H1 (cell line): ENCODE data around the gene LPP. TPM values are rescaled to one million over a fixed set of nuclear protein-coding genes. Genes with fewer than 3 reads are reported as not detected.

Experiments used
- CTCF ChIA-PET: fragments of 300-600 bp; sonication (Branson Sonifier 250); formaldehyde crosslinking; loops from one replicate; lab custom pipeline; 2021; ENCODE audit not compliant: partially characterized antibody; lab: Charles Lee
- POLR2A ChIA-PET: fragments of 300-600 bp; sonication (Branson Sonifier 250); formaldehyde crosslinking; loops from one replicate; lab custom pipeline; 2021; ENCODE audit warnings: inconsistent platforms; ENCODE audit not compliant: partially characterized antibody; lab: Charles Lee
- DNase-seq, 2 experiments: peaks; one replicate each; pipeline versions ENCODE4 v3.0.0 to v3.0.0-alpha.2; 2010 to 2022; ENCODE audit warnings: low spot score in 2 of 2, low read depth in 1 of 2, mixed read lengths in 1 of 2
- FAIRE-seq: peaks from 2 replicates; lab custom pipeline; 2011; peaks lifted over from hg19 to GRCh38; lab: Jason Lieb, UNC
- H2AFZ ChIP-seq: 2 replicates; pipeline ENCODE4 v1.8.1; 2012; ENCODE audit warnings: low read length, inconsistent platforms
- H2AK5ac ChIP-seq: 2 replicates; pipeline ENCODE4 v1.6.1; 2013; ENCODE audit warnings: low read depth, low read length
- H2BK120ac ChIP-seq: replicated peaks from 2 replicates; pipeline ENCODE3; 2013; ENCODE audit warnings: low read depth, low read length, inconsistent platforms
- H2BK12ac ChIP-seq: 2 replicates; pipeline ENCODE4 v1.6.1; 2013; ENCODE audit warnings: low read depth, low read length
- H2BK15ac ChIP-seq: 2 replicates; pipeline ENCODE4 v1.6.1; 2013; ENCODE audit warnings: low read length
- H2BK20ac ChIP-seq: 2 replicates; pipeline ENCODE4 v1.6.1; 2013; ENCODE audit warnings: low read length
- H2BK5ac ChIP-seq: 2 replicates; pipeline ENCODE4 v1.6.1; 2013; ENCODE audit warnings: low read depth, low read length
- H3K14ac ChIP-seq: 2 replicates; pipeline ENCODE4 v1.6.1; 2013; ENCODE audit warnings: inconsistent platforms; ENCODE audit not compliant: insufficient read length
- H3K18ac ChIP-seq: 2 replicates; pipeline ENCODE4 v1.6.1; 2013; ENCODE audit warnings: low read length; ENCODE audit errors: extremely low read depth
- H3K23ac ChIP-seq: 2 replicates; pipeline ENCODE4 v1.6.1; 2013; ENCODE audit warnings: inconsistent platforms; ENCODE audit not compliant: insufficient read length
- H3K23me2 ChIP-seq: 2 replicates; pipeline ENCODE4 v1.6.1; 2013; ENCODE audit warnings: low read depth, low read length
- H3K27ac ChIP-seq: 2 replicates; pipeline ENCODE4 v1.6.1; 2011; ENCODE audit warnings: low read depth, low read length, inconsistent platforms
- H3K27me3 ChIP-seq, 4 experiments: replicated peaks in 1 of 4; 1 replicate in 1 of 4; 2 replicates in 3 of 4; pipeline versions ENCODE4 v1.6.1 to v1.8.1; 2011 to 2013; ENCODE audit warnings: low read length in 3 of 4, mild to moderate bottlenecking in 3 of 4, inconsistent platforms in 2 of 4, mixed read lengths in 2 of 4, moderate library complexity in 1 of 4; ENCODE audit not compliant: control insufficient read depth in 3 of 4, insufficient read depth in 3 of 4; ENCODE audit errors: extremely low read depth in 1 of 4
- H3K36me3 ChIP-seq, 4 experiments: 2 replicates each; pipeline versions ENCODE4 v1.6.1 to v1.8.1; 2011 to 2013; ENCODE audit warnings: mild to moderate bottlenecking in 4 of 4, low read length in 3 of 4, moderate library complexity in 2 of 4, control low read depth in 1 of 4, inconsistent platforms in 1 of 4; ENCODE audit not compliant: insufficient read depth in 4 of 4, control insufficient read depth in 2 of 4
- H3K4ac ChIP-seq: replicated peaks from 2 replicates; pipeline ENCODE3; 2013; ENCODE audit warnings: low read length, low read depth, mixed read lengths, inconsistent platforms; ENCODE audit not compliant: insufficient read length
- H3K4me1 ChIP-seq, 4 experiments: replicated peaks in 1 of 4; 1 replicate in 1 of 4; 2 replicates in 3 of 4; pipeline versions ENCODE4 v1.6.1 to v1.8.1; 2011 to 2013; ENCODE audit warnings: low read length in 3 of 4, inconsistent platforms in 2 of 4, mixed read lengths in 1 of 4; ENCODE audit not compliant: insufficient read depth in 4 of 4, control insufficient read depth in 3 of 4
- H3K4me2 ChIP-seq, 2 experiments: 2 replicates each; pipeline versions ENCODE4 v1.6.1 to v1.8.1; 2011 to 2013; ENCODE audit warnings: low read depth in 2 of 2, low read length in 2 of 2, control low read depth in 1 of 2, inconsistent platforms in 1 of 2, mild to moderate bottlenecking in 1 of 2; ENCODE audit not compliant: insufficient read depth in 1 of 2
- H3K4me3 ChIP-seq, 4 experiments: fragments of 200-600, 300-600 bp in 1 of 4; sonication (generic), shearing (Covaris generic), sonication (Bioruptor Twin) in 1 of 4; 2 replicates each; pipeline versions ENCODE4 v1.5.1 to v1.8.1; 2011 to 2016; ENCODE audit warnings: low read length in 4 of 4, low read depth in 3 of 4, control low read depth in 2 of 4, inconsistent platforms in 2 of 4, mild to moderate bottlenecking in 2 of 4, mixed read lengths in 1 of 4, moderate library complexity in 1 of 4; ENCODE audit not compliant: insufficient read depth in 2 of 4; ENCODE audit errors: extremely low read depth in 1 of 4
- H3K56ac ChIP-seq: replicated peaks from 2 replicates; pipeline ENCODE3; 2013; ENCODE audit warnings: low read depth, mild to moderate bottlenecking, mixed read lengths, low read length, inconsistent platforms; ENCODE audit not compliant: insufficient read length
- H3K79me1 ChIP-seq: 2 replicates; pipeline ENCODE4 v1.6.1; 2013; ENCODE audit warnings: low read depth, low read length, control low read depth
- H3K79me2 ChIP-seq, 2 experiments: 2 replicates each; pipeline versions ENCODE4 v1.6.1 to v1.8.1; 2012 to 2013; ENCODE audit warnings: low read length in 2 of 2, mild to moderate bottlenecking in 2 of 2, inconsistent platforms in 1 of 2; ENCODE audit not compliant: insufficient read depth in 2 of 2, control insufficient read depth in 1 of 2
- H3K9ac ChIP-seq, 4 experiments: replicated peaks in 1 of 4; 1 replicate in 1 of 4; 2 replicates in 3 of 4; pipeline versions ENCODE4 v1.6.1 to v1.8.1; 2011 to 2013; ENCODE audit warnings: low read depth in 3 of 4, low read length in 3 of 4, control low read depth in 2 of 4, mild to moderate bottlenecking in 2 of 4, moderate library complexity in 2 of 4, inconsistent platforms in 1 of 4; ENCODE audit errors: extremely low read depth in 1 of 4
- H3K9me3 ChIP-seq, 2 experiments: 2 replicates each; pipeline versions ENCODE4 v1.6.1 to v1.8.1; 2012 to 2013; ENCODE audit warnings: mild to moderate bottlenecking in 2 of 2, moderate library complexity in 2 of 2, control low read depth in 1 of 2, inconsistent platforms in 1 of 2, low read depth in 1 of 2, low read length in 1 of 2, mixed read lengths in 1 of 2; ENCODE audit not compliant: insufficient read depth in 2 of 2
- H4K20me1 ChIP-seq, 2 experiments: replicated peaks in 1 of 2; 2 replicates each; pipeline versions ENCODE3 to v1.8.1; 2011 to 2013; ENCODE audit warnings: inconsistent platforms in 2 of 2, low read length in 2 of 2, mild to moderate bottlenecking in 1 of 2; ENCODE audit not compliant: insufficient read depth in 2 of 2, control insufficient read depth in 1 of 2
- H4K5ac ChIP-seq: 2 replicates; pipeline ENCODE4 v1.6.1; 2013; ENCODE audit warnings: low read length, low read depth, mixed read lengths, inconsistent platforms; ENCODE audit not compliant: insufficient read length
- H4K8ac ChIP-seq: 2 replicates; pipeline ENCODE4 v1.8.0; 2013; ENCODE audit warnings: mild to moderate bottlenecking, moderate library complexity, low read length, inconsistent platforms; ENCODE audit not compliant: insufficient read depth; ENCODE audit errors: extremely low read depth
- H4K91ac ChIP-seq: replicated peaks from 2 replicates; pipeline ENCODE3; 2013; ENCODE audit warnings: low read length, mixed read lengths, inconsistent platforms; ENCODE audit not compliant: insufficient read length
- CBX8 ChIP-seq: fragments of 300-800, 300-1000 bp; sonication (generic); IDR thresholded peaks from 2 replicates; pipeline ENCODE4 v1.7.1; 2016; ENCODE audit warnings: low read depth, low read length, borderline replicate concordance
- E2F6 ChIP-seq: IDR thresholded peaks from 2 replicates; pipeline ENCODE4 v1.6.1; 2012; ENCODE audit warnings: inconsistent platforms
- EZH2 ChIP-seq: fragments of 200-600 bp; sonication (generic); IDR thresholded peaks from 2 replicates; pipeline ENCODE4 v1.7.1; 2012; ENCODE audit warnings: low read depth, mild to moderate bottlenecking, moderate library complexity, low read length, inconsistent platforms; ENCODE audit not compliant: severe bottlenecking
- MAFK ChIP-seq: IDR thresholded peaks from 2 replicates; pipeline ENCODE4 v1.6.1; 2012; ENCODE audit warnings: low read depth, mild to moderate bottlenecking, improper control_type of control experiment, low read length
- RFX5 ChIP-seq: IDR thresholded peaks from 2 replicates; pipeline ENCODE4 v1.6.1; 2011; ENCODE audit warnings: low read depth, low read length, improper control_type of control experiment, borderline replicate concordance
- RXRA ChIP-seq: IDR thresholded peaks from 2 replicates; pipeline ENCODE4 v1.6.1; 2011; ENCODE audit warnings: low read depth, mild to moderate bottlenecking, low read length, moderate library complexity; ENCODE audit not compliant: insufficient read depth
- SP2 ChIP-seq: IDR thresholded peaks from 2 replicates; pipeline ENCODE4 v1.6.1; 2012; ENCODE audit warnings: mild to moderate bottlenecking, low read length, inconsistent platforms
- TCF12 ChIP-seq: IDR thresholded peaks from 2 replicates; pipeline ENCODE4 v1.6.1; 2011; ENCODE audit warnings: low read depth, mild to moderate bottlenecking, low read length
- WGBS, 2 experiments: shearing (Covaris generic) in 1 of 2; methylation state at CpG; one replicate each; pipeline versions ENCODE4 v1.1.6 to v1.1.7; 2013 to 2015; ENCODE audit warnings: low lambda C conversion rate in 2 of 2, mixed read lengths in 2 of 2, inconsistent platforms in 1 of 2, low coverage in 1 of 2, missing lambda C conversion rate in 1 of 2; ENCODE audit not compliant: insufficient replicate concordance in 2 of 2, insufficient coverage in 1 of 2, insufficient read length in 1 of 2; ENCODE audit errors: extremely low coverage in 1 of 2, missing lambda C conversion rate in 1 of 2; 5-methylcytosine and 5-hydroxymethylcytosine counted together
- polyA plus RNA-seq, 7 experiments: library from polyadenylated mRNA; depleted of rRNA in 3 of 7; stranded (reverse) in 5 of 7; unstranded in 2 of 7; fragments of >200 nt in 5 of 7; fragments of 200-250 nt in 2 of 7; gene quantifications; 1 replicate in 5 of 7; 2 replicates in 1 of 7; 4 replicates in 1 of 7; pipeline versions ENCODE4 v1.2.1 to v1.2.3, GENCODE V29; 2011 to 2013; ENCODE audit warnings: missing spikeins in 2 of 7, mixed read lengths in 2 of 7
- total RNA-seq: library from RNA; stranded (reverse); fragmentation: NEBNext Ultra II Directional; extraction: Animal tissue kit (Norgen Biotek cat#: 25700); gene quantifications from 2 replicates; pipeline ENCODE4 v1.2.1, GENCODE V29; 2021
- TF ChIP-seq, protein P1 (sequence below), 3 experiments: IDR thresholded peaks; 1 replicate in 2 of 3; 2 replicates in 1 of 3; pipeline versions ENCODE4 v1.5.1 to v1.6.1; 2011; ENCODE audit warnings: low read length in 3 of 3, mild to moderate bottlenecking in 3 of 3, inconsistent platforms in 2 of 3, low read depth in 1 of 3, moderate library complexity in 1 of 3; ENCODE audit not compliant: insufficient read depth in 1 of 3; ENCODE audit errors: control extremely low read depth in 1 of 3

The LPP gene
- total and polyA plus RNA-seq, 2 of the 8 experiments (the other 6 are each of a cell fraction or from before 2014, with no cell fraction given) = 10.0 to 53.3 TPM

DNA sequence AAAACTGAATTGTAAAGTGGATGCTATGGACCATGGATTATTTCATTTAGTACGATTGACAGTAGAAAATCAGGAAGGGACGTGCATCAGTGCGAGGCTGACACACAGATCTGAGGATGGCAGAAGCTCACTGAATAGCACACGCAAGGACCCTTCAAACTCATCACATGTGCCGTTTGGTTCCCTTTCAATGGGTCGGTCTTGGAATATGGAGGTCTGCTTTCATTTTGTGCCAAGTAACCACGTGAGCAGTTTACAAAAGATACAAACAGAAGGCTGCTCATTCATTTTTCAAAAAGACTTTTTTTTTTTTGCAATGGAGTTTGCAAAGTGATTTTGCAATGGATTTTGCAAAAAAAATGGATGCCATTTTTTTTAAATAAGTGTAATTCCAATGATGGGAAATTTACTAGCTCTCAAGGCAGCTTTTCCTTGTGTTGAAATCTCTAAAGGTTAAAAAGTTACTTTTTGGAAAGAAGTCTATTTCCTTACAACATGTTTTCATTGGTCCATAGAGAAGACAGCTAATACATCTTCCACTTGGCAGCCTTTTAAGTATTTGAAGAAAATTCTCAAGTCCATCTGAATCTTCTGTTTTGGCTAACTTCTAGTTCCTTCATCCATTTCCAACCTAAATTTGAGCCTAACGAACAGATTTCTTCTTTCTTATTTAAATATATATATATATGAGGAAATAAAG, 625.5 kb downstream of the LPP start:
- POLR2A ChIA-PET = no interaction called here
- no peak overlapping the region for H2BK120ac ChIP-seq
- no peak overlapping the region for H3K14ac ChIP-seq
- H4K91ac ChIP-seq = no peak overlapping the region
- H3K27ac ChIP-seq = no peak overlapping the region
- no peaks in the 10 kb centered on the region for H3K79me1 ChIP-seq
- peaks cover 0 to 3% (median 0%) of the 10 kb centered on the region in 4 experiments; a peak in 1 of 7 replicates for H3K4me1 ChIP-seq
- H3K9ac ChIP-seq = no peak overlapping the region
- no peaks in the 10 kb centered on the region for H4K20me1 ChIP-seq
- no peak overlapping the region for H3K56ac ChIP-seq
- no peak overlapping the region for H3K4me2 ChIP-seq
- no peak for DNase-seq
- H4K5ac ChIP-seq = no peak overlapping the region
- CTCF ChIA-PET = interaction anchor here (1.6 to 2.0 kb wide), 2 partner anchors 12 to 31 kb away, joined by 4 to 5 read pairs; no protein-coding TSS in a partner anchor
- no peak for TF ChIP-seq RFX5
- TF ChIP-seq RXRA = no peak
- no peak for TF ChIP-seq E2F6
- no peak for TF ChIP-seq TCF12
- no peak for TF ChIP-seq CBX8
- TF ChIP-seq, protein P1, sequence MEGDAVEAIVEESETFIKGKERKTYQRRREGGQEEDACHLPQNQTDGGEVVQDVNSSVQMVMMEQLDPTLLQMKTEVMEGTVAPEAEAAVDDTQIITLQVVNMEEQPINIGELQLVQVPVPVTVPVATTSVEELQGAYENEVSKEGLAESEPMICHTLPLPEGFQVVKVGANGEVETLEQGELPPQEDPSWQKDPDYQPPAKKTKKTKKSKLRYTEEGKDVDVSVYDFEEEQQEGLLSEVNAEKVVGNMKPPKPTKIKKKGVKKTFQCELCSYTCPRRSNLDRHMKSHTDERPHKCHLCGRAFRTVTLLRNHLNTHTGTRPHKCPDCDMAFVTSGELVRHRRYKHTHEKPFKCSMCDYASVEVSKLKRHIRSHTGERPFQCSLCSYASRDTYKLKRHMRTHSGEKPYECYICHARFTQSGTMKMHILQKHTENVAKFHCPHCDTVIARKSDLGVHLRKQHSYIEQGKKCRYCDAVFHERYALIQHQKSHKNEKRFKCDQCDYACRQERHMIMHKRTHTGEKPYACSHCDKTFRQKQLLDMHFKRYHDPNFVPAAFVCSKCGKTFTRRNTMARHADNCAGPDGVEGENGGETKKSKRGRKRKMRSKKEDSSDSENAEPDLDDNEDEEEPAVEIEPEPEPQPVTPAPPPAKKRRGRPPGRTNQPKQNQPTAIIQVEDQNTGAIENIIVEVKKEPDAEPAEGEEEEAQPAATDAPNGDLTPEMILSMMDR (IDR thresholded peaks at IDR 0.05; ENCODE audit: control extremely low read depth in 1 of 3, insufficient read depth in 1 of 3, low read depth in 1 of 3, low read length in 3 of 3) = no peak
- no peak for TF ChIP-seq SP2
- TF ChIP-seq EZH2 = no peak
- no peak for TF ChIP-seq MAFK
- H2BK15ac ChIP-seq = no peak overlapping the region
- no peak for FAIRE-seq
- H3K4ac ChIP-seq = no peak overlapping the region
- no peak overlapping the region for H3K18ac ChIP-seq
- no peak overlapping the region for H2AFZ ChIP-seq
- H4K8ac ChIP-seq = no peak overlapping the region
- H2AK5ac ChIP-seq = no peak overlapping the region
- no peak overlapping the region for H2BK12ac ChIP-seq
- no peaks in the 10 kb centered on the region for H3K23me2 ChIP-seq
- no peaks in the 10 kb centered on the region for H3K27me3 ChIP-seq
- no peak overlapping the region for H3K4me3 ChIP-seq
- H3K79me2 ChIP-seq = no peaks in the 10 kb centered on the region
- H3K9me3 ChIP-seq = no peaks in the 10 kb centered on the region
- H2BK5ac ChIP-seq = no peak overlapping the region
- H3K23ac ChIP-seq = no peak overlapping the region
- WGBS, 2 experiments = 88% methylated on average over 8 of the region's 8 CpGs; no CpG with 5 or more reads in 1 of the 2 experiments
- no peaks in the 10 kb centered on the region for H3K36me3 ChIP-seq
- no peak overlapping the region for H2BK20ac ChIP-seq
